Measurements from ENCODE around the gene GMPR.

GMPR gene

GRCh38 chr6:16338577-16339264 is 100.3 kb downstream of the GMPR start:
- H3K4me3 ChIP-seq (replicated peaks; ENCODE audit: low read depth, low read length) = no peak overlapping the region
- DNase-seq (ENCODE audit: extremely low read depth, low read depth) = peak; percentile 96
- TF ChIP-seq CTCF (IDR thresholded peaks at IDR 0.05; ENCODE audit: low read depth, low read length, missing control alignments) = peak; percentile 86

GRCh38 chr6:16339265-16339587 is 100.8 kb downstream of the GMPR start:
- no peak for TF ChIP-seq CTCF (IDR thresholded peaks at IDR 0.05; ENCODE audit: low read depth, low read length, missing control alignments)
- no peak for DNase-seq (ENCODE audit: extremely low read depth, low read depth)
- H3K4me3 ChIP-seq (replicated peaks; ENCODE audit: low read depth, low read length) = no peak overlapping the region

- no peak for TF ChIP-seq CTCF (IDR thresholded peaks at IDR 0.05; ENCODE audit: low read depth, low read length, missing control alignments)
- no peak overlapping the region for H3K4me3 ChIP-seq (replicated peaks; ENCODE audit: low read depth, low read length)
- no peak for DNase-seq (ENCODE audit: extremely low read depth, low read depth)
These were observed 105.2 kb downstream of the GMPR start for GRCh38 chr6:16343593-16343992.

GRCh38 chr6:16344756-16345155 is 106.4 kb downstream of the GMPR start:
- no peak for DNase-seq (ENCODE audit: extremely low read depth, low read depth)
- no peak for TF ChIP-seq CTCF (IDR thresholded peaks at IDR 0.05; ENCODE audit: low read depth, low read length, missing control alignments)
- no peak overlapping the region for H3K4me3 ChIP-seq (replicated peaks; ENCODE audit: low read depth, low read length)
